RPMI8226 (cell line): ENCODE measurements around the gene PALM2AKAP2.
A peak's percentile ranks its signal among the peaks of the same experiment; 100 is the strongest.

ENCODE experiments used
- DNase-seq: peaks from one replicate; pipeline ENCODE4 v3.0.0-alpha.2; 2015

Gene PALM2AKAP2

DNA sequence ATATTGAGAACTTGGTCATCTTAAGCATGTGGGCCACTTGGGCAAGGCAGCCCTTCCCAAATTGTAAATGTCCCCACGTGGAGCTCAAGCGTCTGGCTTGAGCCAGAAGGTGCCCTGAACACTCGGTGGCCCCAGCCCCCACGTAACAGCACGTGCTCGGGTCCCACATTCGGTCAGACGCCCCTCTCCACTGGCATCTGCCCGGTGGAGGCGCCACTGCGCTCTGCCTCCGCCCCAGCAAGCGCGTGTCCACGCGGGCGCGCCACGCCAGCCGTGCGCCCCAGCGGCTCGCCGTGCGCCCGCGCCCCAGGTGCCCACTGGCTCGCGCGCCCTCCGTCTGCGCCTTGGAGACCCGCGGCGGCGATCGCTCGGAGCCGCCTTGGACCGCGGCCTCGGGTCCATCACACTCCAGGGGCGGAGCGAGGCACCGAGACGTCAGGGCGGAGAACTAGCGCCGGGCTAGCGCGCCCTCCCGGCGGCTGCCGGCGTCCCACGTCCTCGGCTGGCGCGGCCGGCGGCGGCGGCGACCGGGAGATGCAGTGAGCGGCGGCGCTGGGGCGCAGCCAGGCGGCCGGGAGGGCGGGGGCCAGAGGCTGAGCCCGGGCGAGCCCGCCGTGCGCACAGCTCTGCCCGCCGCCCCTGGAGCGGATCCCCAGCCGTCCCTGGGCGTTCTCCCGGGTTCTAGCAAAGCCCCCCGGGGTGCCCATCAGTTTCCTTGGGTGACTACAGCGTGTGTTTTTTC, at the start of gene PALM2AKAP2:
Gene PALM2AKAP2 (plus strand): TSS at position 488 of the 742 bp plus-strand sequence. CDS start 291 bp downstream, outside the sequence.
- DNase-seq, result peak; percentile 12

DNA sequence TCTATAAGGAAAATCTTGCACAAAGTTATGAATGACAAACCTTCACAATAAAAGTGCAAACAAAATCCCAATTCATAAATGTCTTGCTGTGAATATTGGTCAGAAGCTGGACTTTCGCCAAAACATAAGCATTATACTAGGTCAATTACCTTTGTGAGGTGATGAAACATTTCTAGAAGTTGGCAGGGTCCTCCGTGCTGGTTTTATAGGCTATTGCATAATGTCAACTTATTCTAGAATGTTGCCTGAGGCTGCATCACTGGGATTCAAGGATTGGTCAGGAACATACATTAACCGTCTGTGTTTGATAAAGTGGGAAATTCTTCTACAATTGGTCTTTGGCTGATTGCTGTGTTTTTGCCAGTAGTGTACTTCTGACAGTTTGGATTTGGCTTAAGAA, 49.8 kb upstream of the PALM2AKAP2 start:
- DNase-seq, result no peak

DNA sequence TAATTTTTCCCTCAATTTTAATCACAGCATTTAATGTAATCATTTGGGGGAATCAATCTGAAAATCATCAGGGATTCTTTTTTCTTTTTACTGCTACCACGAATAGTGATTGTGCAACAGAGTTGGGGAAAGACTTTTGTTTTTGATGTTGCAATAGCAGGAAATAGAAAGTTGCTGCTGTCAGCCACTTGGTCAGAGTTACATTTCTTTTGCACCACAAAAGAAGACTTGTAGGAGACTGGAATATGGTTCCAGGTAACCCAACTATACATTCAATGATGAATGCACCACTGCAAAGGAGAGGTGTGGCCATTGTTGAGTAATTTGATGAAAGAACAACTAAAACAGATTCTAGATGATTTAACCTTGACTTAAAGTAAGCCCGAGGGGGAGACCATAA, 46.3 kb upstream of the PALM2AKAP2 start:
- no peak for DNase-seq

DNA sequence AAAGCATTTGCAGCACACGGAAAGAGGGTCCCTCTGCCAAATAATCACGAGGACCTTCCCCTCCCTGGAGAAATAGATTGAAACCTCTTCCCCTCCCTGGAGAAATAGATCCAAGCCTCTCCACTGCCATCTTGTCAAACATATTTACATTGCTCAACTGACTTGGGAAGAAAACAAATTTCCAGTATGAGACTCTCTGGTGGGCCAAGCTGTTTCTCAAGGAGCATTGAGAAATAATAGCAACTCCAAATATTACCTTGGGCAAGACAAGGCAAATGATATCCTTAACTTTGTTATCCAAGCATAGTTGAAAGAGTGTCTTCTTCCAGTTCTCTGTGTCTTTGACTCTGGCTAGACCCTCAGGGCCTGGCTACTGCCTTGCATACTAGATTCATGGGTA, 45.2 kb upstream of the PALM2AKAP2 start:
- no peak for DNase-seq

DNA sequence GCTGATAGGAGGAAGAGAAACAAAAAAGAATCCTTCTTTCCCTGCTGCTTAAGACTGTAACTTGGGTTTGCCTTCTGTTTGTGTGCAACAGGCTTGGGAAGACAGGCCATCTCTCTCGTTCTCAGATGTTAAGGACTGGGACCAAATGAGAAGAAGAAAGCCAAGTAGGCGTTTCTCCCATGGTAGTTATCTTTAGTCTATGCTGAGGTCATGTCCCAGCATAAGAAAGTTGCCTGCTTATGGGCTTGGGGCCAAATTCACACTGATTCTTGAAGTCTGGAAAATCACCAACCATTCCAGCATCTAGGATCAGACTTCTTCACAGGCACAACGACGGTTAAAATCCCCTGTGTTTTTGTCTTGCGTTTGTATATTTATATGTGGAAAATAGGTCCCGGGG, 44.2 kb upstream of the PALM2AKAP2 start:
- DNase-seq, result no peak

DNA sequence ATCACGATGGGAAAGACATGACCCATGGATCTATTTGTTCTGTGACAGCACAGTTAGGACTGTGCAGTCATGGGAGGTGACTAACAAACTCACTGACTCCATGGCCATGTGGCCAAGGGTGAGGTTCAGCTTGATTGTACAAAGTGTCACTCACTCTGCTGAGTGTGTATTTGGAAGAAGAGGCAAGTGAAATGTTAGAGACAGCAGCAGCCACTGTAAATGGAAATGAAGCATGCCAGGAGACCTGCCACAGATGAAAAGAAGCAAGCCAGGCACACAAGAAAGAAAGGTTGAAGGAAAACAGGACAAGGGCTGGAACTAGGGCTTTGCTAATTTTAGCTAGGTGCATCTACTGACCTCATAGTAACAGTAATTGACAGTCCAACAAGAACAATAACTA, 42.7 kb upstream of the PALM2AKAP2 start:
- DNase-seq, result no peak

DNA sequence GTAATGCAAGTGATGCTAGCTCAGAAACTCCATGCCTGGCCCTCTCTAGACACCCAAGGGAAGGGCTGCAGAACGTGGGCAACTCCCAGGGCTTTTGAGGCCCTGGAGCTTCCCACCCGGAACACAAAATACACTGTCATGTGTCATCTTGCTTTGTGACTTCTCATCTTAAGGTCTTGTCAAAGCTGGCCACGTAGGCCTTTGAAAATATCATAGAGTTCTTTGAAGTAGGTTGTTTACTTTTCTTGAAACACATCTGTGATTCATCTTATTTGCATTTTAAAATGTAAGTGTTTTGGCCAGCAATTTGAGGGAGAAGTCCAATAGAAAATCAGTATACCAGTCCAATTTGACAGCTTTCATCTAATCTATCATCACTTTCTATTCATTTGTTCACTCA, 40.2 kb upstream of the PALM2AKAP2 start:
- DNase-seq, result no peak

DNA sequence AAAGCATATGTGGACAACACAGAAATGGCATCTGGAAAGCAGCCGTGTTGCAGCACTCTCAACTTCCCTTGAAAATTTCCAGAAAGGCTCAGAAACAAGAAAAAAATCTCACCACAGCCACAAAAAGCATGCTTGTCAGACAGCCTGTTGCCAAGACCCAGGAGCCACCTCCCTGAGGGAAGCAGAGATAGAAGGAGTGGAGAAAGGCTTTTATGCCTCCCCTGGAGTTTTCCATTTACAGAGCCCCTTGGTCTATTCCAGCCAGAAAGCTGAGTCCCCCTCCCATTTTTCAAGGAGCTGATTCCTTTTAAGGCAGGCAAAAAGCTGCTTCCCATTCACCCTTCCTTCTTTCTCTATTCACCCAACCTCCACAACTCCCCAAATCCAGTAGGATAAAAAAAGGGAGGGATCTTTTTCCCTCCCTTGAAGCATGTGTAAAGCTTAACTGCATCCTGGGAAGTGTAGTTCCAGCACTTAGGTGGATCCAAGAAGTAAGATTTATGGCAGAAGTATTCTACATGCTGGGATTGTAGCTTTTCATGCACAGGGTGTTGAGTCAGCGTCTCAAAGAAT, 37.1 kb upstream of the PALM2AKAP2 start:
- DNase-seq, result no peak

DNA sequence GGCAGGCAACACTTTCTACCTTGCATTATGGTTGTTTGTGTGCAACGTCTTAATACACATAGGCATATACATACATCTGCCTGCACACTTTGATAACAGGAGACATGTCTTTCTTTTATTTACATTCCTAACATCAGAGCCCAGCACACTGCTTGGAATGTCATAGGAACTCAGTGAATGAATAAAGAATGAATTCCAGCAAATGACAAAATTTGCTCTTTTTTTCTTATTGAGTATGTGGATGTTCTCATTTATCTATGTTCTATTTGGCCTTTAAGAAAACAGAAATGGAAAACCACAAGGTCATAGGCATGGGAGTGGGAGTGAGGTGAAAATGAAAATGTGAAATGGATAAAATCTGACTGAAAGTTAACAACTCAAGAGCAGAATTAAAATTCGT, 36.3 kb upstream of the PALM2AKAP2 start:
- no peak for DNase-seq

DNA sequence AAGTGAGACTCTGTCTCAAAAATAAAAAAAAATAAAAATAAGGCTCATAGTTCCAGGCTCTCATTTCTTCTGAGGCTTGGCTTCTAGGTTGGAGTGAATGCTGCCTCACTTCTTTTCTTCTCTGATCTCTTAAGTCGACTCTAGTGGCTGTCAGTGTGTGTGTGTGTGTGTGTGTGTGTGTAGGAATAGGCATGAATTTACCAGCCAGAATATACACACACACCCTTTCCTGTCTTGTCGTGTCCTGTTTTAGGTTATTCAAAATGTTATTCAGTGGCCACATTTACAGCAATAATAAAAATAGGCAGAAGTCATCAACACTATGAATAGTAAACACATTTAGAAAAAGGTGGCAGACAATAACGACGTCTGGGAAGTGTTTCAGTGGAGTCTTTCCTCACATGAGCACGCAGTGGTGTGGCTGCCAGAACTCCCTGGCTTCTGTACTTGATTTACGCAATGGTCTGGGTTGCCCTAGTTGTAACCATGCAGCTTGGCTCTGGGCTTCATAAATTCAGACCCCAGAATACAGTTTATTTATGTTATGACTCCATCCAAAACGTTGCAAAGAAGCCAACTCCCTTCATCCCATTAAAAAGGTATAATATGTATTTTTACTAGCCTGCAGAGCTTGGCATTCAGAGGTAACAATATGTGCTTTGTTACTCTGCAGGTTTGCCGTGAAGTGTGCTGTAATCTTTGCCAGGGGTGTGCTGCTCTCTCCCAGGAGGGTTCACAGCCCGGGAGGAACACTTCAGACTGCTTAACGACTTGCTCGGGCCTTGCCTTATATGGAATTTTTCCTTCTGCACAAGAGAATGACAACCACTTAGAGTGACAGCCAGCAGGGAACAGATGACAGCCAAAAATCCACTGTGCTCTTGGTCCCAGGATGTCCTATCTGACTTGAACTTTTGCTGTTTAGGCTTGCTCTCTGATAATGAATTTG, 34.4 kb upstream of the PALM2AKAP2 start:
- no peak for DNase-seq

DNA sequence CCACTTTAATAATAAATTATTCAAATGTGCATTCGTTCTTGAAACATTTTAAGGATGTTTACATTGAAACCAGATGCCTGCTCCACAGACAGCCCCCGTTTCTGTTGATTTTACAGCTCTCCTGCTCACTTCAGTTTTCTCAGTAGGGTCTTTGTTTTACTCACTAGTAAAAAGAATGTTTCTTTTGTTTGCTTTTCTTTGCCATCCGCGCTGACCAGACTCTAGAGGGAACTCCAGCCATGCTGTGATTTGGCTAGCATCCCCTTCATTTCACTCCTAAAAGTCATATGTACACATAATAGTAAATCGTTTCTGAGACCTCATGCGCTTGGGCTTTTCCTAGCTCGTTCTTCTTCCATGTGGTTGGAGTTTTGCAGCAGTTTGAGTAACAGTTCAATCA, 28.7 kb upstream of the PALM2AKAP2 start:
- DNase-seq, result no peak

DNA sequence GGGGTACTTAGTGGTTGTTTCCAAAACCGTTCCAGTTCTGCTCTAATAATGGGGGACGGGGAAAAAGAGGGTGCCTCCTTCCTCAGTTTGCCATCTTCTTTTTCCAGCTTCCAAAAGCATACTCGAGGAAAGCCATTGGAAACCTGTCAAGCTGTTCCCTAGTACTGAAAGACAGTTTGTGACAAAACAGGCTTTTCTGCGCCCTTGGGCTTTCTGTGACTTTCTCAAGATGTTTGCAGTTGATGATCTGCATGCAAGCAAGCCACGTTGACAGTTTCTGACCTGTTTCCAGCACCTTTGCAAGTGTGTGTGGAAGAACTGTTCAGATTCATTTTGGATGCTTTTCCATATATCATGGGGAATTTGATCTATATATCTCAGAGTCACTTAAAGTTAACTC, 26.7 kb upstream of the PALM2AKAP2 start:
- no peak for DNase-seq

DNA sequence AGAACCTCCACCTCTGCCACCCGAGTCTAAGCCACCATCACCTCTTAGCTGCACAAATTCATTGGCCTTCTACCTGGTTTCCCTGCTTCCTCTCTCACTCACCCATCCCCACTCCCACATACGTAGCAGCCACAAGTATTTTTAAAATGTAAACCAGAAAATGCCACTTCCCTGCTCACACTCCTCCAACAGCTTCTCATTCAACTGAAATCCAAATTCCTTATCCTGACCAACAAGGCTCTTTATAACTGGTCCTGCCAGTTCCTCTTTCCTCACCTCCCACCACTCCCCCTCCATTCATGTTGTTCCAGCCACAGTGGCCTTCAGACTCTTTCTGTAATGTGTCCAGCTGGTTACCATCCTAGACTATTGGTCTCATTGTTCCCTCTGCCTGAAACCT, 25.0 kb upstream of the PALM2AKAP2 start:
- DNase-seq, result no peak

DNA sequence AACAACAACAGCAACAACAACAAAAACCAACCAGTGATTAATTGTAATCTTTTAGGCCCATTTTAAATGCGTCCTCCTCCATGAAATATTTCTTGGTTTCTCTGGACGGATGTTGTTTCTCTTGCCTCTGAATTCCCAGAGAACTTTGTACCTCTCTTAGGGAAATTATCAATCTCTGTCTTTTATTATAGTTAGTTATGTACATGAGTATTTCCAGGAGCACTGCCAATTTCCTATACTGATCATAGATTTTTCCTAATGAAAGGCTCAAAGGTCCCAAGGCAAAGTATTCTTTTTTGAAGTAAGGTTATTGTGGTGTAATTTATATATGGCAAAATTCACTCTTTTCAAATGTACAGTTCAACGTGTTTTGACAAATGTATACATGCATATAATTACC, 20.4 kb upstream of the PALM2AKAP2 start:
- no peak for DNase-seq

DNA sequence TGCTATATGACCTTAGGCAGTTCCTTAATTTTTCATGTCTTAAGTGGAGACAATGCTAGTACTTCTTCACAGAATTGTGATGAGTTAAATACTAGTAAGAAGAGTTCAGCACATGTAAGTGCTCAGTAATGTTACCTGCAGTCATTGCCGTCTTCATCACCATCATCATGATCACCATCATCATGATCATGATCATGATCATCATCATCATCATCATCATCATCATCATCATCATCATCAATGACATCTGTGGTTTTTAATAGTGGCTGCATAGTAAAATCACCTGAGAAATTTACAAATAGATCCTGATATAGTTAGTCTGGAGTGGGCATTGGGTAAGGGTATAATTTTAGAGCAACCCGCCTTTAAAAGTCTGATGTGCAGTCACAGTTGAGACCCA, 14.7 kb upstream of the PALM2AKAP2 start:
- no peak for DNase-seq

DNA sequence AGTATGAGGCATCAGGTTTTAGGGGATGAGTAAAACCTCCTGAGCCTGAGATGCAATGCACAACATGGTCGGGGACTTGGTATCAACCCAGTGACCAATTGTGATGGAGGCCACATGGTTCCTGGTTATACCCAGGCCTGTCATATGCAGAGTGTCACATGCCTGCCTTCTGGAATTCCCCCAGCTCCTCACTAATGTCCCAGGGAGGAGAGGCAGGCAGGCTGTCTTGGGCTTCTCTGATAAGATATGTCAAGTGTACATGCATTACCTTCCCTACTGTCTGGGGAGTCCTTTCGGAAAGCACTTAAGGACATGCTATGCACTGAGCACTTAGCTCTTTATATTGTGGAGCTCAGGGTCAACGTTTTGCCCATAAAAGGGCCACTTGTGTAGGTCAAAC, 14.2 kb upstream of the PALM2AKAP2 start:
- DNase-seq, result no peak

DNA sequence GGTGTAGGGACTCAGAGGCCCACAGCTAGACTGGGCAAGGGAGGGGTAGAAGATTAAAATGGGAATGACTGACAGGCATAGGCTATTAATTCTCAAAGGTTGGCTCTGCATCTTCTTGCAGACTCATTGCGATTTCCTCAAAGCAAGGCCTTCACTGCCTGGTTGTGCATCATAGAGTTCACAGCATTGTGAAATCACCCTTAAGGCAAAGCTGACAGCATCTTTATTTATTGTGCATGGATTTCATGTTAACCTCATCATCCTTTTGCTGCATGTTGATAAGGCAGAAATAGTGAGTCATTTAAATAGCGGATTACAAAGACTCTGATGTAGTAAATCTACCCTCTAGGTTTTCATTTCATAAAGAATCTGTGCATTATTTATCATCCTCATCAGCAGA, 13.6 kb upstream of the PALM2AKAP2 start:
- no peak for DNase-seq

DNA sequence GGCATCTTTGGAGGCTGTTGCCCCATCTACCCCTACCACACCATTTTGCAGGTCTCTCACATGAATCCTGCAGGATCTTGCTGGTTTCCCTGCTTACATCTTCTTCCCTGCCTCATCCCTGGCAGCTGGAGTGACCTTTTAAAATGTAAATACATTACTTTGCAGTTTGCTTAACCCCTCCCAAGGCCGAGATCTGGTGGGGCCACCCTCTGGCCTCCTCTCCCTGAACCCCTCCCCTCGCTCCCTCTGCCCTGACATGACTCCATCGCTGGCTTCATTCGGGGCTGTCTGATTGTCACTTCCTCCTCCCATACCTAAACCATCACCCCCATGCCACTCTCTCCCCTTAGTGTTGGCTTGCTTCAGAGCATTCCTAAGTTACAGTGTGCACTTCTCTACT, 12.6 kb upstream of the PALM2AKAP2 start:
- no peak for DNase-seq

DNA sequence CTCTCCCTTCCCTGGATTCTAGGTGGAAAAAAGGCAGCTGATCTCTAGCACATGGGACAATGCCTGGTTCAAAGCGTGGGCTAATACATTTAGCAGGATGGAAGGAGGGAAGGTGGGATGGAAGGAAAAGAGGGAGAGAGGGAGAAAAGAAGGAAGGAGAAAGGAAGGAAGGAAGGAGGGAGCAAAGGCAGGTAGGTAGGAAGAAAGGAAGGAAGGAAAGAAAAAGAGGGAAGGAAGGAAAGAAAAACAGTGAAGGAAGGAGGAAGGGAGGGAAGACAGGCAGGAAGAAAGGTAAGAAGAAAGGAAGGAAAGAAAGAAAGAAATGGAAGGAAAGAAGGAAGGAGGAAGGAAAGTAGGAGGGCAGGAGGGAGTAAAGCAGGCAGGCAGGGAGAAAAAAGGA, 12.2 kb upstream of the PALM2AKAP2 start:
- DNase-seq, result no peak

DNA sequence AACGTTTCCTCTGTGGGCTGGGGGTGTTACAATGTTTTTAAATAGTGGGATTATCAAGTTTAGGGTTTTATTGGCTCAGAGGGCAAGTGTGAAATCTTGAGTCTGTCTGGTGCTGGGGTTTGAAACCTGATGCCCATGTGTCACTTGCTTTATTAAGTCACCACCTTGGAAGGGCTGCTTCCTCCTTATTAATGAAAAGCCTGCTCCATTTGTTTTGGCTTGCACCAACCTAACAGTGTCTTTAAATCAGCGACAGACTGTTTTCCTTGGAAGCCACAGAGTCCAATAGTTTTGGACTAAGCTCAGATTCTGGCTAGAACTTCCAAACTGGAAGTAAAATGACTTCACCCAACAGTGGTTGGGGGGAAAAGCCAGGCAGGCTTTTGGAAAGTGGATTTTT, 10.7 kb upstream of the PALM2AKAP2 start:
- DNase-seq, result no peak

DNA sequence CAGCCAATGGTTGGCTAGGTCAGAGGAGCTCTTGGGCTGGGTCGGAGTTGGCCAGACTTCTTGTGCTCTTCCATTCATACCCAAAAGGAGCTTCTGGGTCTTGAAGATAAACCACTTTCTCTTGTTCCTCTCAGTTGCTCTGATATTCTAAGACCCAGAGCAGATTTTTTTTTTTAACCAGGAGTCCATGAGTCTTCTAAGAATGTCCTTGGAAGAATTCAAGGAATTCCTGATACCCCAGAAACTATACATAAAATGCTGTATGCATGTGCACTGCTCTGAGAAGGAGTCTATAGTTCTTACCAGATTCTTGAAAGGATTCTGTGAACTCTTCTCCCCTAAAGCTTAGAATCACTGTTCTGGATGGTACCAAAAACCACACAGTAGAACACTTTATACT, 9.9 kb upstream of the PALM2AKAP2 start:
- no peak for DNase-seq

DNA sequence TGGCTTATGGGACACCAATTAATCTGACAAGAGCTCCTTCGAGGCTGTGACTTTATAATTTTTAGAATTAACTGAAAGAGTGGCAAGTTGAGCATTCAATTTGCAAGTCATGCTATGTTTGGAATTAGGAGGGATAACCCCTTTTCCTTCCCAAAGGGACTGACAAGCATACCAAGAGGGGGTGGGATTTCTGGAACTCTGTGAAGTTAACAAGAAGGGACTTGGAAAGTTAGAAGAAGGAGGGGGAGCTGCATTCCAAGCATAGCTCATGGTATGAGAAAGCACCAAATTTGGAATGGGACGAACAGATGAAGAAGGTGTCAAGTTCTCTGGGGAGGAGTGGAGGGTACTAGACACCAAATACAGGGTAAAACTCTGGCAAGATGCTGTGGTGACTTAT, 8.9 kb upstream of the PALM2AKAP2 start:
- DNase-seq, result no peak

DNA sequence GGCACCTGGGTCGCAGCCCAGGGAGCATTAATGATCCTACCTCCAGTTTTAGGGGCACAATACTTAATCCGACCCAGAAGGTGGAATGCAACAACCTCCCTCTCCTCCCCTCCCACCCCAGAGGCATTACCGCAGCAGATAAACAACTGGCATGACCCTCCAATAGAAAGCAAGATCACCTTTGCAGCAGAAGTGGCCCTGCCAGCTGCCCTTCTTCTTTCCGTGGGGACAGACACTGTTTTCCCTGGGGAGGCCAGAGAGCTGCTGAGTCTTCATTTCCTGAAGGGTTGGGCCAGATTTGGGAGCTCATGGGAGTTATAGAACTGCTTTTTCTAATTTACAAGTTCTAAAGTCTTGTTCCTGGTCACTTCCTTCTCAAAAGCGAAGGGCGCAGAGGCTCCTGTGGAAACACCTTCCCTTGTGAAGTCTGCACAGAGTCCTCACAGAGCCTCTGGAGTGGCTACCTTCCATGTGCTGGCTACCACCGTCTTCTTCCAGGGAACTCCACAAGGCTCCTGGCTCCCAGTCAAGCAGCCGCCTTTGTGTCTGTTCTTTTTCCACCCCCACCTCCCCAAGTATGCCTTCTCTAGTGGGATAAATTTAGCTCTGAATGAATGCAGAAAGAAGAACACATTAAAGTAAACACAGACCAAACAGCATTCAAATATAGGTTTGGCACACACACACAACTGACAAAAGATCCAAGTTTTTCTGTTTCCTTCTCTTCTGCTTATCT, 8.0 kb upstream of the PALM2AKAP2 start:
- no peak for DNase-seq
